ENCODE data around the gene MEF2C.

- TF ChIP-seq CTCF (conservative IDR thresholded peaks at IDR 0.05; ENCODE audit: low read depth in 2 of 2) (no peak), EZH2 (IDR thresholded peaks at IDR 0.05; ENCODE audit: low read depth, unreplicated experiment) (no peak), ZNF462 (CRISPR knock-in tag; IDR thresholded peaks at IDR 0.05) (no peak)
Measured at GRCh38 chr5:88837222-88837621, 45.8 kb downstream of the MEF2C start.
